Measurements from ENCODE around the gene PTPRD. TPM values are rescaled to one million over a fixed set of nuclear protein-coding genes. Genes with fewer than 3 reads are reported as not detected.
"Not testable (repeated sequence)": the region's sequence is repeated elsewhere in the genome, so short reads cannot be mapped to it uniquely, and the experiment has no call there.

PTPRD gene
- total and polyA plus RNA-seq, 2 donors (not counting 1 experiment from before 2014, with no cell fraction given) = not detected

GRCh38 chr9:10488937-10489336, 123.9 kb downstream of the PTPRD start:
- no peaks in the 10 kb centered on the region for H4K20me1 ChIP-seq (ENCODE audit: control insufficient read depth, insufficient read depth, low read length, poor library complexity, severe bottlenecking)
- no peaks in the 10 kb centered on the region for H3K27me3 ChIP-seq (replicated peaks in 1 of 4; ENCODE audit: control extremely low read depth in 1 of 4, control insufficient read depth in 3 of 4, insufficient read depth in 4 of 4, low read length in 3 of 4)
- H3K4me2 ChIP-seq (replicated peaks; ENCODE audit: low read depth, low read length, poor library complexity, severe bottlenecking) = no peak overlapping the region
- Mint-ChIP-seq H3K4me3 (no peak overlapping the region), H3K27ac (no peak overlapping the region), H3K4me1 (no peaks in the 10 kb centered on the region), H3K27me3 (no peaks in the 10 kb centered on the region), H3K9me3 (ENCODE audit: insufficient read depth) (no peaks in the 10 kb centered on the region)
- H3K27ac ChIP-seq (ENCODE audit: low read length in 2 of 2) = no peak overlapping the region
- ChIA-PET CTCF (no interaction called here), POLR2A (no interaction called here)
- no peaks in the 10 kb centered on the region for H3K36me3 ChIP-seq (replicated peaks in 1 of 2; ENCODE audit: control extremely low read depth in 1 of 2, control insufficient read depth in 1 of 2, extremely low read depth in 1 of 2, insufficient read depth in 2 of 2, low read length in 1 of 2)
- peaks cover 0 to 7% (median 0%) of the 10 kb centered on the region in 3 donors for H3K9me3 ChIP-seq (ENCODE audit: control extremely low read depth in 1 of 3, control insufficient read depth in 2 of 3, insufficient read depth in 1 of 3, low read length in 2 of 3)
- intact Hi-C loops (cut with micrococcal nuclease) = no loop called here
- H2AFZ ChIP-seq (ENCODE audit: insufficient read depth, low read depth, low read length, poor library complexity, severe bottlenecking) = no peak overlapping the region
- TF ChIP-seq CTCF (IDR thresholded peaks at IDR 0.05) (no peak), EZH2 (IDR thresholded peaks at IDR 0.05; ENCODE audit: borderline replicate concordance, insufficient read depth, low read depth, low read length, poor library complexity, severe bottlenecking) (no peak)
- no peaks in the 10 kb centered on the region for H3K4me1 ChIP-seq (ENCODE audit: control insufficient read depth in 2 of 2, insufficient read depth in 2 of 2, low read length in 2 of 2)
- H3K4me3 ChIP-seq (ENCODE audit: control extremely low read depth in 1 of 5, extremely low read depth in 1 of 5, insufficient read depth in 1 of 5, low read depth in 2 of 5, low read length in 4 of 5) = no peak overlapping the region
- ATAC-seq (ENCODE audit: low read depth) = no peak
- no peak for DNase-seq
- H3K9ac ChIP-seq (ENCODE audit: low read length) = no peak overlapping the region
- WGBS (ENCODE audit: insufficient coverage) = 92% methylated on average over 2 of the region's 4 CpGs
- H3K79me2 ChIP-seq (ENCODE audit: control insufficient read depth, insufficient read depth, low read length) = no peaks in the 10 kb centered on the region

GRCh38 chr9:10479172-10479571, 133.6 kb downstream of the PTPRD start:
- Histone ChIP-seq H3K4me2 (replicated peaks; ENCODE audit: low read depth, low read length, poor library complexity, severe bottlenecking) (no peak overlapping the region), H3K27ac (ENCODE audit: low read length in 2 of 2) (no peak overlapping the region), H2AFZ (ENCODE audit: insufficient read depth, low read depth, low read length, poor library complexity, severe bottlenecking) (no peak overlapping the region), H3K4me3 (ENCODE audit: control extremely low read depth in 1 of 5, extremely low read depth in 1 of 5, insufficient read depth in 1 of 5, low read depth in 2 of 5, low read length in 4 of 5) (no peak overlapping the region), H3K79me2 (ENCODE audit: control insufficient read depth, insufficient read depth, low read length) (no peaks in the 10 kb centered on the region), H3K9me3 (ENCODE audit: control extremely low read depth in 1 of 3, control insufficient read depth in 2 of 3, insufficient read depth in 1 of 3, low read length in 2 of 3) (peaks cover 0 to 3% (median 0%) of the 10 kb centered on the region in 3 donors), H3K36me3 (replicated peaks in 1 of 2; ENCODE audit: control extremely low read depth in 1 of 2, control insufficient read depth in 1 of 2, extremely low read depth in 1 of 2, insufficient read depth in 2 of 2, low read length in 1 of 2) (no peaks in the 10 kb centered on the region), H4K20me1 (ENCODE audit: control insufficient read depth, insufficient read depth, low read length, poor library complexity, severe bottlenecking) (no peaks in the 10 kb centered on the region), H3K4me1 (ENCODE audit: control insufficient read depth in 2 of 2, insufficient read depth in 2 of 2, low read length in 2 of 2) (no peaks in the 10 kb centered on the region), H3K9ac (ENCODE audit: low read length) (no peak overlapping the region), H3K27me3 (replicated peaks in 1 of 4; ENCODE audit: control extremely low read depth in 1 of 4, control insufficient read depth in 3 of 4, insufficient read depth in 4 of 4, low read length in 3 of 4) (no peaks in the 10 kb centered on the region)
- ChIA-PET CTCF (no interaction called here), POLR2A (no interaction called here)
- no CpG with 5 or more reads among the region's 3 CpGs for WGBS (ENCODE audit: insufficient coverage)
- no peaks in the 10 kb centered on the region for H3K27me3 Mint-ChIP-seq
- no peak overlapping the region for H3K27ac Mint-ChIP-seq
- H3K4me3 Mint-ChIP-seq = no peak overlapping the region
- intact Hi-C loops (cut with micrococcal nuclease) = no loop called here
- DNase-seq (no peak), ATAC-seq (ENCODE audit: low read depth) (no peak)
- H3K9me3 Mint-ChIP-seq (ENCODE audit: insufficient read depth) = no peaks in the 10 kb centered on the region
- H3K4me1 Mint-ChIP-seq = no peaks in the 10 kb centered on the region
- TF ChIP-seq EZH2 (IDR thresholded peaks at IDR 0.05; ENCODE audit: borderline replicate concordance, insufficient read depth, low read depth, low read length, poor library complexity, severe bottlenecking) (no peak), CTCF (IDR thresholded peaks at IDR 0.05) (no peak)

- 96% methylated on average over 23 of the region's 28 CpGs for whole genome bisulfite sequencing (ENCODE audit: insufficient coverage)
- H3K27ac Mint-ChIP-seq; H3K4me1 ChIP-seq (ENCODE audit: control insufficient read depth in 2 of 2, insufficient read depth in 2 of 2, low read length in 2 of 2); H3K9me3 Mint-ChIP-seq (ENCODE audit: insufficient read depth); POLR2A ChIA-PET; DNase-seq; H3K4me3 ChIP-seq (ENCODE audit: control extremely low read depth in 1 of 5, extremely low read depth in 1 of 5, insufficient read depth in 1 of 5, low read depth in 2 of 5, low read length in 4 of 5); H2AFZ ChIP-seq (ENCODE audit: insufficient read depth, low read depth, low read length, poor library complexity, severe bottlenecking); CTCF ChIA-PET; H3K9me3 ChIP-seq (ENCODE audit: control extremely low read depth in 1 of 3, control insufficient read depth in 2 of 3, insufficient read depth in 1 of 3, low read length in 2 of 3); H3K27me3 ChIP-seq (replicated peaks in 1 of 4; ENCODE audit: control extremely low read depth in 1 of 4, control insufficient read depth in 3 of 4, insufficient read depth in 4 of 4, low read length in 3 of 4); H3K4me1 Mint-ChIP-seq; H3K9ac ChIP-seq (ENCODE audit: low read length); H3K4me2 ChIP-seq (replicated peaks; ENCODE audit: low read depth, low read length, poor library complexity, severe bottlenecking); H3K4me3 Mint-ChIP-seq; H3K79me2 ChIP-seq (ENCODE audit: control insufficient read depth, insufficient read depth, low read length); H4K20me1 ChIP-seq (ENCODE audit: control insufficient read depth, insufficient read depth, low read length, poor library complexity, severe bottlenecking); H3K27me3 Mint-ChIP-seq; intact Hi-C loops (cut with micrococcal nuclease); H3K27ac ChIP-seq (ENCODE audit: low read length in 2 of 2); ATAC-seq (ENCODE audit: low read depth); H3K36me3 ChIP-seq (replicated peaks in 1 of 2; ENCODE audit: control extremely low read depth in 1 of 2, control insufficient read depth in 1 of 2, extremely low read depth in 1 of 2, insufficient read depth in 2 of 2, low read length in 1 of 2): not testable (repeated sequence)
Observed at GRCh38 chr9:10449201-10449617, 163.6 kb downstream of the PTPRD start.

Data from B cell (primary cell).